Stimulated activated memory B cell treated with anti-CD40 and anti-IgM and Interleukin-4, amounts not matched to agents 10 μg/mL and 1 μg/mL and 100 μg/mL, for 72 hours (primary cell): ENCODE measurements around the gene ABCC4.
A peak's percentile ranks its signal among the peaks of the same experiment; 100 is the strongest.
"Not testable (repeated sequence)": the region's sequence is repeated elsewhere in the genome, so short reads cannot be mapped to it uniquely, and the experiment has no call there.

Experiments used
- ATAC-seq: fragments of 150-1000 bp; cut with Tn5 transposase; 2 replicates; pipeline ENCODE4 v1.10.0; 2021
- H3K27ac Mint-ChIP-seq: one replicate; pipeline ENCODE4 v1.8.0; 2022; ENCODE audit warnings: mild to moderate bottlenecking, mixed read lengths
- H3K27me3 Mint-ChIP-seq: one replicate; pipeline ENCODE4 v1.8.0; 2022; ENCODE audit warnings: mixed read lengths
- H3K36me3 Mint-ChIP-seq: one replicate; pipeline ENCODE4 v1.8.0; 2022; ENCODE audit warnings: mixed read lengths
- H3K4me1 Mint-ChIP-seq: one replicate; pipeline ENCODE4 v1.8.0; 2022; ENCODE audit warnings: mixed read lengths
- H3K4me3 Mint-ChIP-seq: one replicate; pipeline ENCODE4 v1.8.0; 2022; ENCODE audit warnings: mild to moderate bottlenecking, moderate library complexity, mixed read lengths
- H3K9me3 Mint-ChIP-seq: one replicate; pipeline ENCODE4 v1.8.0; 2022; ENCODE audit warnings: mixed read lengths

ABCC4 gene

GRCh38 chr13:95212983-95213850 lies 88.0 kb downstream of the ABCC4 start:
- ATAC-seq = no peak
- no peaks in the 10 kb centered on the region for H3K27me3 Mint-ChIP-seq
- H3K4me1 Mint-ChIP-seq = peaks cover 9% of the 10 kb centered on the region
- no peak overlapping the region for H3K27ac Mint-ChIP-seq
- H3K9me3 Mint-ChIP-seq = no peaks in the 10 kb centered on the region
- H3K36me3 Mint-ChIP-seq = peaks cover 35% of the 10 kb centered on the region
- no peak overlapping the region for H3K4me3 Mint-ChIP-seq

DNA sequence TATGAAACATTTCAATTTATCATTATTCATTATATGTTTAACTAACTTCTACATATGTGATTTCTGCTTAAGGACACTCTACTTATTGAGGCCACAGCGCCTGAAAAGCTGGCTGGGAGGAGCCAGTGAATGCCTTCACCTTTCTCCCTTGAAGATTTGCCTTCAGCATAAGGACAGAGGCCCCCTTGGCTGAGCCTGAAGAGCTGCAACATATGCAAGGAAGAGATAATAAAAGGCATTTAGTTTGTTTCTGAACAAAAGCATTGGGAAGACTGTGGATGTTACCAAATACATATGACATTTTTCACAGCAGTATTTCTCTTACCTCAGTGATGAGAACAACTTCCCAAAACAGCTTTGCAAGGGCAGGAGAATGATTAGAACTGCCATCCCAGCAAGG lies 92.1 kb downstream of the ABCC4 start:
- no peak overlapping the region for H3K4me3 Mint-ChIP-seq
- H3K27ac Mint-ChIP-seq = no peak overlapping the region
- ATAC-seq = no peak
- peaks cover 17% of the 10 kb centered on the region for H3K4me1 Mint-ChIP-seq
- peaks cover 54% of the 10 kb centered on the region for H3K36me3 Mint-ChIP-seq
- no peaks in the 10 kb centered on the region for H3K9me3 Mint-ChIP-seq
- H3K27me3 Mint-ChIP-seq = no peaks in the 10 kb centered on the region

DNA sequence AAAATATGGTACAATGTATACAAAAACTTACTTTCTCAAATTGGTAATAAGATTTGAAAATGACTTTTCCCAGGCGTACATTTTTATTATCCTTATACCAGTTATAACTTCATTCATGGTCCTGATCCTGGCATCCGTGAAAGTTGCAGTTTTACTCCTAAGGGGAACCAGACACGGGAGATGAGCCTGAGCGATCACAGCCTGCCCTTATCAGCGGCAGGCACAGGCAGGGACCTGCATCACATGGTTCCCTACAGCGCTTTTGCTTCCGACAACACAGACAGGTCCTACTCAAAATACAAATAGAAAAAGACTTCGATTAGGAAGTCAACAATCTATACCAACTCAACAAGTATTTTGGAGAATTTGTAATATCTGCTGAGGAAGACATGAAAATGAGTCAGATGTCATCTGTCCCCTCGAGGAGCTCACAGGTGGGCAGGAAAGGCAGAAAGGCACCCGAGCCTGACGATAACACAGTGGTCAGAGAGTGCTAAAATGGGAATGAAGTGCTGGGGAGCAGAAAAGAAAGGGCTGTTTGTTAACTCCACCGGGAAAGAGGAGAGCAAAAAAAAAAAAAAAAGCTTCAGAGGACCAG lies 93.4 kb downstream of the ABCC4 start:
- Mint-ChIP-seq H3K27me3 (no peaks in the 10 kb centered on the region), H3K4me1 (peaks cover 16% of the 10 kb centered on the region), H3K4me3 (peak overlapping the region; percentile 63), H3K9me3 (no peaks in the 10 kb centered on the region), H3K27ac (peak overlapping the region; percentile 55), H3K36me3 (peaks cover 55% of the 10 kb centered on the region)
- ATAC-seq = peak; percentile 78

- H3K36me3 Mint-ChIP-seq = peaks cover 50% of the 10 kb centered on the region
- H3K27me3 Mint-ChIP-seq = no peaks in the 10 kb centered on the region
- H3K4me1 Mint-ChIP-seq = peaks cover 10% of the 10 kb centered on the region
- no peak overlapping the region for H3K4me3 Mint-ChIP-seq
- no peak overlapping the region for H3K27ac Mint-ChIP-seq
- H3K9me3 Mint-ChIP-seq = no peaks in the 10 kb centered on the region
- ATAC-seq = no peak
Observed at GRCh38 chr13:95206116-95206515, 95.1 kb downstream of the ABCC4 start.

DNA sequence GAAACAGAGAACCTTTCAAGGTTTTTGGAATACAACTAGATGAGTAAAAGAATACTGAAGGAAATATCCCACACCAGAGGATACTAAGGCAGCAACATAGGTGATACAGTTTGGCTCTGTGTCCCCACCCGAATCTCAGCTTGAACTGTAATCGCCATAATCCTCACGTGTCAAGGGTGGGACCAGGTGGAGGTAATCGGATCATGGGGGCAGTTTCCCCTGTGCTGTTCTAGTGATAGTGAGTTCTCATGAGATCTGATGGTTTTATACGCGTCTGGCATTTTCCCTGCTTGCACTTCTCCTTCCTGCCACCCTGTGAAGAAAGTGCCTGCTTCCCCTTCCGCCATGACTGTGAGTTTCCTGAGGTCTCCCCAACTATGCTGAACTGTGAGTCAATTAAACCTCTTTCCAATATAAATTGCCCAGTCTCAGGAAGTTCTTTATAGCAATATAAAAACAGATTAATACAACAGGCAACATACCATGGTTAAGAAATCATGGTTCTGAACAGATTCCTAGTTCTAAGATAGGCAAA lies 97.0 kb downstream of the ABCC4 start:
- Mint-ChIP-seq H3K4me1 (peaks cover 10% of the 10 kb centered on the region), H3K27me3 (no peaks in the 10 kb centered on the region), H3K27ac (no peak overlapping the region), H3K36me3 (peaks cover 61% of the 10 kb centered on the region), H3K4me3 (no peak overlapping the region), H3K9me3 (no peaks in the 10 kb centered on the region)
- ATAC-seq = no peak

DNA sequence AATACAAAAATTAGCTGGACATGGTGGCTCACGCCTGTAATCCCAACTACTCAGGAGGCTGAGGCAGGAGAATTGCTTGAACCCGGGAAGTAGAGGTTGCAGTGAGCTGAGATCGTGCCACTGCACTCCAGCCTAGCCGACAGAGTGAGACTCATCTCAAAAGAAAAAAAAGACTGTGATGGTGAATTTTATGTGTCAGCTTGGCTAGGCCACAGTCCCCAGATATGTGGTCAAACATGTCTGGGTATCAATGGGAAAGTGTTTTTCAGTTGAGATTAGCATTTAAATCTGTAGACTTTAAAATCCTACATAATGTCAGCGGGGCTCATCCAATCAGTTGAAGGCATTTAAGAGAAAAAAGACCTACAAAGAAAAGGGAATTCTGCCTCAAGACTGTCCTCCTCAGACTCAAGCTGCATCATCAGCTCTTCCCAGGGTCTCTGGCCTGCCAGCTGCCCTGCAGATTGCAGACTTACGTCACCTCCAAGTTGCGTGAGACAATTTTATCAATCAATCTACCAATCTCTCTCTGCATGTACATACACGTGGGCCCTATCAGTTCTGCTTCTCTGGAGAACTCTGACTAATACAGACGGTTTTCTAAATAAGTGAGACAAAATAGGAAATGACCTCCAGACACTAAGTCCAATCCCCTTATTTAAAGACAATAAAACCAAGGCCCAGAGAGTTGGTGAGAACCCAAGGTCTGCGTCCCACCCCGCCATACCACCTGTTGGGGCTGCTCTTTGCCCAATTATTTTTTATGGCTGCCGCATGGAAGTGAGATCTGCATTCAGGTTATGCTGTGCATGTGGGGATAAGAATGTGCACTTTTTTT lies 99.2 kb downstream of the ABCC4 start:
- Mint-ChIP-seq H3K9me3 (peaks cover 4% of the 10 kb centered on the region), H3K27ac (no peak overlapping the region), H3K36me3 (peaks cover 70% of the 10 kb centered on the region), H3K4me3 (no peak overlapping the region), H3K4me1 (no peaks in the 10 kb centered on the region), H3K27me3 (no peaks in the 10 kb centered on the region)
- no peak for ATAC-seq

- not testable (repeated sequence) for H3K4me3 Mint-ChIP-seq, H3K27ac Mint-ChIP-seq, H3K9me3 Mint-ChIP-seq, ATAC-seq, H3K27me3 Mint-ChIP-seq, H3K4me1 Mint-ChIP-seq
- peaks cover 69% of the 10 kb centered on the region for H3K36me3 Mint-ChIP-seq
Observed at GRCh38 chr13:95200386-95200957, 100.8 kb downstream of the ABCC4 start.

DNA sequence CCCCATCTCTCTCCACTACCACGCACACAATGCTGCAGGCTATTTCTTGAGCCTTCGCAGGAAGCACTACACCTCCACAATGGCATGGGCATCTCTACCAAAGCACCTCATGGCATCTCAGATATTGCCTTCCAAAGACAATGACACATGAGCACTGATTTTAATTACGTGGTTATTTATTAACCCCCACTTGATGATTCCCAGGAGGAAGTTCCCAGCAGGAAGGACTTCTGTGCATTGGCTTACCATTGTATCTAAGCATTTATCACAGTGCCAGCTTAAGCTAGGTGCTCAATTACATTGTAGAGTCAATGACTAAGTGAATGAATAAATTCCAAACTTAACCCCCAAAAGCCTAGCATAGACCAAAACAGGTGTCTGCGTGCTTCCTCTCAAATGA lies 101.4 kb downstream of the ABCC4 start:
- Mint-ChIP-seq H3K27ac (no peak overlapping the region), H3K4me1 (no peaks in the 10 kb centered on the region), H3K4me3 (no peak overlapping the region), H3K27me3 (no peaks in the 10 kb centered on the region), H3K36me3 (peaks cover 66% of the 10 kb centered on the region), H3K9me3 (peaks cover 4% of the 10 kb centered on the region)
- ATAC-seq = no peak

DNA sequence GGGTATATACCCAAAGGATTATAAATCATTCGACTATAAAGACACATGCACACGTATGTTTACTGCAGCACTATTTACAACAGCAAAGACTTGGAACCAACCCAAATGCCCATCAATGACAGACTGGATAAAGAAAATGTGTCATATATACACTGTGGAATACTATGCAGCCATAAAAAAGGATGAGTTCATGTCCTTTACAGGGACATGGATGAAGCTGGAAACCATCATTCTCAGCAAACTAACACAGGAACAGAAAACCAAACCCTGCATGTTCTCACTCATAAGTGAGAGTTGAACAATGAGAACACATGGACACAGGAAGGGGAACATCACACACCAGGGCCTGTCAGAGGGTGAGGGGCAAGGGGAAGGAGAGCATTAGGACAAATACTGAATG lies 102.6 kb downstream of the ABCC4 start:
- not testable (repeated sequence) for H3K4me1 Mint-ChIP-seq, H3K4me3 Mint-ChIP-seq, H3K27ac Mint-ChIP-seq, H3K9me3 Mint-ChIP-seq, H3K27me3 Mint-ChIP-seq, ATAC-seq
- H3K36me3 Mint-ChIP-seq = peaks cover 64% of the 10 kb centered on the region

- peaks cover 4% of the 10 kb centered on the region for H3K9me3 Mint-ChIP-seq
- H3K27ac Mint-ChIP-seq = no peak overlapping the region
- no peaks in the 10 kb centered on the region for H3K4me1 Mint-ChIP-seq
- no peak for ATAC-seq
- no peaks in the 10 kb centered on the region for H3K27me3 Mint-ChIP-seq
- no peak overlapping the region for H3K4me3 Mint-ChIP-seq
- H3K36me3 Mint-ChIP-seq = peaks cover 65% of the 10 kb centered on the region
Observed at GRCh38 chr13:95197548-95197947, 103.7 kb downstream of the ABCC4 start.

- H3K27ac Mint-ChIP-seq = no peak overlapping the region
- no peaks in the 10 kb centered on the region for H3K27me3 Mint-ChIP-seq
- peaks cover 4% of the 10 kb centered on the region for H3K9me3 Mint-ChIP-seq
- ATAC-seq = no peak
- H3K4me1 Mint-ChIP-seq = peaks cover 6% of the 10 kb centered on the region
- no peak overlapping the region for H3K4me3 Mint-ChIP-seq
- H3K36me3 Mint-ChIP-seq = peaks cover 44% of the 10 kb centered on the region
Observed at GRCh38 chr13:95195146-95195545, 106.1 kb downstream of the ABCC4 start.

DNA sequence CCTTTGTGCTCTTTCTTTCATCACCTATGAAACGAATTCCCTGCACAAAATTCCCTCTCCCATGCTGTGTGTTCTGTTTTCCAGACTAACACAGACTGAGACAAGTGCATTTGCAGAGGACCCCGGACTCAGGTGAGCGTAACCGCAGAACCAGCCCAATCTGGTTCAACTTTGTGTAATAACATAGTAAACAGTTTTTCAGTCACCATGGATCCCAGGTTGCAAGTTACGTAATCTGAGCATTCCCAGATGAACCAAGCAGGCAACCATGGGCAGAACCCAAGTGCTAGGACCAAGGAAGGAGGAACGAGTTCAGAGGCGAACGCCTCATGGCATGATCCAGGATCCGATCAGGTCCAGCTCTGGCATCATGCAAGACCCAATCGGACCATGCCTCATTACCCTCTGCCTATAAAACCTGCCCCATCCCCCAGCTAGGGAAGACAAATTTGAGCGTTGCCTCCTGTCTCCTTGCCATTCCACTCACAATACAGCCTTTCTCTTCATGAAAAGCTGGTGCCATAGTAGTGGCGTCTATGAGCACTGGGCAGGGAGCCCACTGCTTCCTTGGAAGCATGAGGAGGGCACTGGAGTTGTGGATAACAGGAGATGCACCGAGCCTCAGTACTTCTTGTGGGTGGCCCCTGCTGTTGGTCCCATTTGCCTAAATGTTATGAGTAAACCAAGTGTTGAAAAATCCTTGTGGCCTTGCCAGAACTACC lies 107.6 kb downstream of the ABCC4 start:
- H3K36me3 Mint-ChIP-seq = peaks cover 30% of the 10 kb centered on the region
- no peaks in the 10 kb centered on the region for H3K27me3 Mint-ChIP-seq
- H3K4me1 Mint-ChIP-seq = peaks cover 6% of the 10 kb centered on the region
- ATAC-seq = no peak
- H3K27ac Mint-ChIP-seq = no peak overlapping the region
- H3K9me3 Mint-ChIP-seq = peaks cover 2% of the 10 kb centered on the region
- H3K4me3 Mint-ChIP-seq = no peak overlapping the region

DNA sequence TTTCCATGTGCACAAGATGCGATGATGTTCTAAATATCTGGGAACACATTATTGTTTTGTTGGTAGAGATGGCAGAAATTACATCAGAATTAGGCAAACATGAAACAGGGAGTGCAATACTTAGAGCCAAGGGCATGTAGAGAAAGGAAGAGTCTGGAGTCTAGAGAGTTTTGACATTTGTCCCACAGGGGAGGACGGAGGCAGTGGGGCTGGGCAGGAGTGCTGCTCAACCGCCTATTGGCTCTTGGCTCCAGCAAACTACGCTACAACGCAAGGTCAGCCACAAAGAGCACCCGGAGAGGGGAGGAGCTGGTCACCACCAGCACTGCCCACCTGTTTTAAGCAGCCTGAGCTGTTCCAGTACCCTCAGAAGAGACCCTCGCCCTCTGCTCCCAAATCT lies 108.3 kb downstream of the ABCC4 start:
- H3K4me3 Mint-ChIP-seq = no peak overlapping the region
- no peaks in the 10 kb centered on the region for H3K9me3 Mint-ChIP-seq
- H3K4me1 Mint-ChIP-seq = peaks cover 6% of the 10 kb centered on the region
- ATAC-seq = no peak
- H3K36me3 Mint-ChIP-seq = peaks cover 23% of the 10 kb centered on the region
- no peak overlapping the region for H3K27ac Mint-ChIP-seq
- H3K27me3 Mint-ChIP-seq = no peaks in the 10 kb centered on the region

DNA sequence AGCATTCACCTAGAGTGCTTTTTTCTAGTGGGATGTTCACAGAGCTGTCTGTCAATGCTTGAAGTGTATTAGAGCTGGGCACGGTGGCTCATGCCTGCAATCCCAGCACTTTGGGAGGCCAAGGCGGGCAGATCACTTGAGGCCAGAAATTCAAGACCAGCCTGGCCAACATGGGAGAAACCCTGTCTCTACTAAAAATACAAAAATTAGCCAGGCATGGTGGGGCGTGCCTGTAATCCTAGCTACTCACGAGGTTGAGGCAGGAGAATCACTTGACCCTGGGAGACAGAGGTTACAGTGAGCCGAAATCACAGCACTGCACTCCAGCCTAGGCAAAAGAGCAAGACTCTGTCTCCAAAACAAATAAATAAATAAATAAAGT lies 108.7 kb downstream of the ABCC4 start:
- not testable (repeated sequence) for H3K4me3 Mint-ChIP-seq, H3K9me3 Mint-ChIP-seq, ATAC-seq, H3K27ac Mint-ChIP-seq, H3K27me3 Mint-ChIP-seq, H3K4me1 Mint-ChIP-seq
- peaks cover 19% of the 10 kb centered on the region for H3K36me3 Mint-ChIP-seq
